Measurements from ENCODE around the gene TRIM28. TPM values are rescaled to one million over a fixed set of nuclear protein-coding genes. Genes with fewer than 3 reads are reported as not detected.

The TRIM28 gene
- total RNA-seq, 1 experiment from 2014 or later, result 1,038 TPM

DNA sequence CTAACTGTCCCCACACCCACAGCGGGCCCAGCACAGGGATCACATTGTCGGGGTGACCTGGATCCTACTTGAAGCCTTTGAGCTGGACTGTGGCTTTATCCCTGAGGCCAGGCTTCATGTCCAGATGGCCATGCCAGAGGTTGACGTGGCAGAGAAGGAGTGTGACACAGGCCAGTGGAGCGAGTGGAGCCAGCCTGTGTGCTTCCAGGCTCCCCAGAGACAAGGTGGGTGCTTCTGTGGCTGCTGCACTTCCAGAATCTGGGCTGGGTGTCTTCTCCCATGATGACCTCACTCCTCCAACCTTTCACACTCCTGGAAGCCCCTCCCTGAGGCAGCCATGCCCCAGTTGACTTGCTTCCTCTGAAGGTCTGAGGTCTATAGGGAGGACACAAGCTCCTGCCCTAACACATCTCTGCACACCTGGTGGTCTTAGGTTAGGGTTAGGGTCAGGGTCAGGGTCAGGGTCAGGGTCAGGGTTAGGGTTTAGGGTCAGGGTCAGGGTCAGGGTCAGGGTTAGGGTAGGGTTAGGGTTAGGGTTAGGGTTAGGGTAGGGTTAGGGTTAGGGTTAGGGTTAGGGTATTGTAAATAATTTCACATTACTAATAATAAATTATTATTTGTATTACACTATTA is 42.4 kb downstream of the TRIM28 start:
- no TSS peak for BruUV-seq (replicated peaks)
- intact Hi-C loops (cut with micrococcal nuclease; ENCODE audit: unreplicated experiment), result no loop called here
- Histone ChIP-seq H3K27me3 (replicated peaks; ENCODE audit: insufficient read depth, low read depth, low read length, poor library complexity) (no peaks in the 10 kb centered on the region), H3K36me3 (ENCODE audit: insufficient read depth, low read length, poor library complexity, severe bottlenecking) (peaks cover 19% of the 10 kb centered on the region), H3K9me3 (ENCODE audit: low read depth, low read length, poor library complexity, severe bottlenecking) (no peaks in the 10 kb centered on the region), H3K4me1 (ENCODE audit: insufficient read depth, low read length, poor library complexity, severe bottlenecking) (no peaks in the 10 kb centered on the region), H3K4me3 (ENCODE audit: low read depth, low read length, poor library complexity, severe bottlenecking) (no peak overlapping the region), H3K27ac (ENCODE audit: low read depth, low read length, poor library complexity, severe bottlenecking) (no peak overlapping the region)
- no peak for DNase-seq (ENCODE audit: low spot score)
- TF ChIP-seq EZH2 (IDR thresholded peaks at IDR 0.05; ENCODE audit: borderline replicate concordance, low read depth, low read length, poor library complexity, severe bottlenecking) (no peak), CTCF (conservative IDR thresholded peaks at IDR 0.05; ENCODE audit: low read depth, low read length) (no peak)
- ChIA-PET POLR2A (ENCODE audit: low non-redundant PET) (no interaction called here), CTCF (no interaction called here)

Small RNAs within 50 kb of the gene (microRNA-seq; reads per million reads assigned to microRNA genes)
- gene MIR6807, result 9.2 reads per million, percentile 28 among the genes with 10 or more reads in this experiment

Other genes with a start within 250 kb of the TRIM28 start
- 57.8 and 77.1 TPM in 2 replicates for gene ERVK3-1, start 238.7 kb upstream of the TRIM28 start, total RNA-seq (2021)
- gene ZSCAN22, start 217.1 kb upstream of the TRIM28 start, total RNA-seq (2021), result 3.2 and 4.2 TPM in 2 replicates
- gene A1BG, start 190.6 kb upstream of the TRIM28 start, total RNA-seq (2021), result 15.2 and 18.2 TPM in 2 replicates
- gene ZNF497, start 181.3 kb upstream of the TRIM28 start, total RNA-seq (2021), result 2.6 and 3.4 TPM in 2 replicates
- 1.3 and 1.8 TPM in 2 replicates for gene ZNF837, start 163.0 kb upstream of the TRIM28 start, total RNA-seq (2021)
- 1,249 and 1,257 TPM in 2 replicates for gene RPS5, start 156.8 kb upstream of the TRIM28 start, total RNA-seq (2021)
- 0.60 and 0.74 TPM in 2 replicates for gene RNF225, start 148.4 kb upstream of the TRIM28 start, total RNA-seq (2021)
- gene ZNF584, start 135.4 kb upstream of the TRIM28 start, total RNA-seq (2021), result 20.9 and 21.6 TPM in 2 replicates
- gene ZNF132, start 103.9 kb upstream of the TRIM28 start, total RNA-seq (2021), result 9.1 and 9.2 TPM in 2 replicates
- gene ZNF324B, start 92.4 kb upstream of the TRIM28 start, total RNA-seq (2021), result 6.8 and 7.9 TPM in 2 replicates
- gene ZNF324, start 77.0 kb upstream of the TRIM28 start, total RNA-seq (2021), result 11.0 and 12.7 TPM in 2 replicates
- gene ZNF446, start 67.7 kb upstream of the TRIM28 start, total RNA-seq (2021), result 7.7 and 11.8 TPM in 2 replicates
- gene SLC27A5, start 32.1 kb upstream of the TRIM28 start, total RNA-seq (2021), result 24.1 and 24.9 TPM in 2 replicates
- 24.3 and 25.0 TPM in 2 replicates for gene ZBTB45, start 24.3 kb upstream of the TRIM28 start, total RNA-seq (2021)
- 57.6 and 69.8 TPM in 2 replicates for gene CHMP2A, start 11.0 kb downstream of the TRIM28 start, total RNA-seq (2021)
- gene UBE2M, start 14.5 kb downstream of the TRIM28 start, total RNA-seq (2021), result 182 and 185 TPM in 2 replicates
- gene MZF1, start 29.3 kb downstream of the TRIM28 start, total RNA-seq (2021), result 18.2 and 20.3 TPM in 2 replicates